GM12873 (cell line): ENCODE results near the gene ZNF358.

Experiments used
- CTCF ChIP-seq: IDR thresholded peaks from 2 replicates; pipeline ENCODE4 v1.5.1; 2012; ENCODE audit warnings: low read depth, mild to moderate bottlenecking, moderate library complexity, low read length, control low read depth; ENCODE audit not compliant: insufficient read depth; ENCODE audit errors: missing control alignments

ZNF358 gene

GRCh38 chr19:7522072-7522922 lies 6.4 kb downstream of the ZNF358 start, which contains the start of gene MCOLN1:
Gene MCOLN1, plus strand, starts transcription at chr19:7522624. Its CDS starts 127 bp downstream, at chr19:7522751.
- no peak for TF ChIP-seq CTCF

GRCh38 chr19:7522923-7523667 lies 7.2 kb downstream of the ZNF358 start:
- no peak for TF ChIP-seq CTCF

GRCh38 chr19:7524523-7524922 lies 8.6 kb downstream of the ZNF358 start:
- TF ChIP-seq CTCF, result no peak

GRCh38 chr19:7524992-7525739 lies 9.3 kb downstream of the ZNF358 start:
- no peak for TF ChIP-seq CTCF

GRCh38 chr19:7526059-7526929 lies 10.4 kb downstream of the ZNF358 start:
- no peak for TF ChIP-seq CTCF

GRCh38 chr19:7527516-7528191 lies 11.8 kb downstream of the ZNF358 start:
- no peak for TF ChIP-seq CTCF
